Erythroblast (primary cell): ENCODE measurements around the gene HS1BP3.

Experiments used
- DNase-seq, 2 experiments: peaks; one replicate each; lab custom pipeline; 2025; lab: John Stamatoyannopoulos, UW
- GATA1 ChIP-seq: IDR thresholded peaks from 2 replicates; pipeline ENCODE4 v1.6.1; 2011; ENCODE audit warnings: low read depth, mild to moderate bottlenecking, control low read depth, low read length, moderate library complexity
- POLR2A ChIP-seq: IDR thresholded peaks from 2 replicates; pipeline ENCODE4 v1.6.1; 2011; ENCODE audit warnings: mild to moderate bottlenecking, low read length

HS1BP3 gene

DNA sequence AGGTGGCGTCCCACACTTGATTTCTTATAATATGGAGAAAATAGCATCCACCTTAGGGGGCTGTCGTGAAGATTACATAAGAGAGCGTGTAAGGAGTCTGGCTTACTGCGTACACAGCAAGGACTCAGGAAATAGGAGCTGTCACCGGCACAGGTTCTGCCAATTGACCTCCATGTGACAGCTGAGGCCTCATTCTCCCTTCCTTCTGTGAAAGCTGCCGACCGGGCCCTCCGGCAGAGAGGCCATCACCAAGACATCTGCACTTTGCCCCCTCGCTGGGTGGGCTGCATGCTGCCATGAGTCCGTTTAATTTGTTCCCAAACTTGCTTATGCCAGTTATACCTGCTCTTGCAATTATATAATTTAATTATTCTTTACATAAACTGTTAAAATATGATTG, 27.7 kb downstream of the HS1BP3 start:
- TF ChIP-seq POLR2A, result no peak
- TF ChIP-seq GATA1, result no peak

GRCh38 chr2:20622731-20623130, 28.2 kb downstream of the HS1BP3 start:
- TF ChIP-seq POLR2A (no peak), GATA1 (no peak)
- no peak for DNase-seq

More for the DNA sequence above, 27.7 kb downstream of the HS1BP3 start:
- no peak for DNase-seq

GRCh38 chr2:20622296-20622686, 28.6 kb downstream of the HS1BP3 start:
- TF ChIP-seq GATA1 (no peak), POLR2A (no peak)
- DNase-seq, result no peak

DNA sequence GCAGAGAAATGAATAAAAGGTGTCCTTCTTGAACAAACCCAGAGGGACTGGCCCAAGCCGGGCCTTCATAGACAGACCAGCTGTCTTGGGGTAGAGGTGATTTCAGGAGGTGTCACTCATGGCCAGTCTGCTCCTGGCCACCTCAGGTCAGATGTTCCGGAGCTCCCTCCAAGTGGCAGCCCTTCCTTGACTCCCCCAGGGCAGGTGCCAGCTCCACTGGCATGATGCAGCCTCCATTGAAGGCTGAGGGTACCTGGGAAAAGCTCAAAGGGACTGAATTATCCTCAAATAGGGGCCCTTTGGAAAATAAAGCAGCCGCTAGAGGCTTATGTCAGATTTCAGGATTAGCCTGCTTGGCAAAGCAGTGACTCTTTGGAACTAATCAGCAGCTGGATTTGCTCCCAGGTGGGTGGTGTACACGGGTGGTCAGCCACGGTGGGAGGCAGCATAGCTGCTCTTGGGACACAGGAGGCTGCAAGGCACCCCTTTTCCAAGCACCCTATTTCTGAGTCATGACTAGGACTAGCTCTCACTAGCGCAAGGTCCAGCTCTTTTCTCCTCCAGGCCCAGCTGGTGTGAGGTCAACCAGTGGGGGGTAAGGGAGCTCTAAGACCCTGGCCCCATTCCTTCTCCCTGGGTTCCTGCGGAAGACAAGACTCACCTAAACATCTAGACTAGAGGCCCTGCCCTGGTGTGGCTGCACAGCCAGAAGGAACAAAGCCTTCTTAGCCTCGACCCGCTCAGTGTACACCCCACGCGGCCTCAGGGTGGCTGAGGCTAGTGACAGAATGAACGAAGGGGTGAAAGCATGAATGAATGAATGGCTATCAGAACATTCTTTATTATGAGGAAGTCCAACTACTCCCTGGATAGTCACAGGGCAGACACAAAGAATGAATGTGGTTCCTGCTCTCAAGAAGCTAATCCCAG, 29.3 kb downstream of the HS1BP3 start:
- TF ChIP-seq GATA1, result no peak
- TF ChIP-seq POLR2A, result no peak
- DNase-seq, result no peak

- TF ChIP-seq POLR2A (no peak), GATA1 (no peak)
- no peak for DNase-seq
These were observed 30.1 kb downstream of the HS1BP3 start for GRCh38 chr2:20620696-20621365.

GRCh38 chr2:20620271-20620681, 30.6 kb downstream of the HS1BP3 start:
- no peak for DNase-seq
- TF ChIP-seq POLR2A, result no peak
- no peak for TF ChIP-seq GATA1

DNA sequence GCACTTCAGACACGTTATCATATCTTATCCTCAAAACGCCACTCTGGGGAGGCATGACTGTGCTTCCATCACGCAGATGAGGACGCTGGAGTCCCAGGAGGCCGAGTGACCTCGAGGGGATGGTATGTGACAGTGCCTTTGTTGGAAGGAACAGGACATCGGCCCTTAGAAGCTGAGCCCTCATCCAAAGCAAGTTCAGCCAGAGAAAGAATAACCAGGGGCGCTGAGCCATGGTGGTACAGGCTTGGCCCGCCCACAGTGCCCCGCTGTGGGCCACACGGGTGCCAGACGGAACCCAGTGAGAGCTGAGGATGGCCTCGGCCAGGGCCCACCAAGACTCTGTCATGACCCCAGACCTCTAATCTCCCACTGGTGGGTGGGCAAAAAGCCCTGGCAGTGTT, 31.3 kb downstream of the HS1BP3 start:
- no peak for TF ChIP-seq POLR2A
- TF ChIP-seq GATA1, result no peak
- no peak for DNase-seq

GRCh38 chr2:20618886-20619521, 31.9 kb downstream of the HS1BP3 start:
- no peak for DNase-seq
- TF ChIP-seq POLR2A (no peak), GATA1 (no peak)

GRCh38 chr2:20618468-20618885, 32.4 kb downstream of the HS1BP3 start:
- DNase-seq, result no peak
- TF ChIP-seq POLR2A, result no peak
- no peak for TF ChIP-seq GATA1

- DNase-seq, result peak; percentile 38 to 68
- TF ChIP-seq POLR2A (no peak), GATA1 (no peak)
These were observed 32.9 kb downstream of the HS1BP3 start for GRCh38 chr2:20617892-20618467.

DNA sequence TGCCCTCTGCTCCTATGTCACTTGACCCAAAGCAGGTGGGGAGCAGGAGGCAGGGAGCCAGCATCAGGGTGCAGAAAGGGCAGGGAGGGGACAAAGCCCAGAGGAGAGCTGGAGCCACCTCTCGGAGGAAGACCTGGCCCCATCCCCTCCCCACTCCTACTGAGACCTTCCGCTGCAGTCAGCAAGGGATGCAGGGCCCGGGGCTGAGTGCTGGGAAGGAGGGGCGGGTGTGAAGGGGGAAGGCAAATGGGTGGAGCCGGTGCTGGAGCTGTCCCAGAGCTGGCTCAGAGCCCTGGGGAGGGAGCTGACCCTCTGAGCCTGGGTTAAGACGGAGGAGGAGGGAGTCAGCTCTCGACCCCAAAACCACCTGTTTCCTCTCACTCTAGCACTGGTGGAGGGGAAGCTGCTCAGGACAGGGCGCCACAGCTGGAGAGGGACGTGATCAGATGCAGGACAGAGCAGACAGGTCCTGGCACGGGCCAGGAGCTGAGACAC, 33.8 kb downstream of the HS1BP3 start:
- TF ChIP-seq GATA1, result no peak
- TF ChIP-seq POLR2A, result no peak

GRCh38 chr2:20616341-20616871, 34.5 kb downstream of the HS1BP3 start:
- TF ChIP-seq GATA1, result no peak
- TF ChIP-seq POLR2A, result no peak
- no peak for DNase-seq

More for the DNA sequence above, 33.8 kb downstream of the HS1BP3 start:
- DNase-seq, result no peak

DNA sequence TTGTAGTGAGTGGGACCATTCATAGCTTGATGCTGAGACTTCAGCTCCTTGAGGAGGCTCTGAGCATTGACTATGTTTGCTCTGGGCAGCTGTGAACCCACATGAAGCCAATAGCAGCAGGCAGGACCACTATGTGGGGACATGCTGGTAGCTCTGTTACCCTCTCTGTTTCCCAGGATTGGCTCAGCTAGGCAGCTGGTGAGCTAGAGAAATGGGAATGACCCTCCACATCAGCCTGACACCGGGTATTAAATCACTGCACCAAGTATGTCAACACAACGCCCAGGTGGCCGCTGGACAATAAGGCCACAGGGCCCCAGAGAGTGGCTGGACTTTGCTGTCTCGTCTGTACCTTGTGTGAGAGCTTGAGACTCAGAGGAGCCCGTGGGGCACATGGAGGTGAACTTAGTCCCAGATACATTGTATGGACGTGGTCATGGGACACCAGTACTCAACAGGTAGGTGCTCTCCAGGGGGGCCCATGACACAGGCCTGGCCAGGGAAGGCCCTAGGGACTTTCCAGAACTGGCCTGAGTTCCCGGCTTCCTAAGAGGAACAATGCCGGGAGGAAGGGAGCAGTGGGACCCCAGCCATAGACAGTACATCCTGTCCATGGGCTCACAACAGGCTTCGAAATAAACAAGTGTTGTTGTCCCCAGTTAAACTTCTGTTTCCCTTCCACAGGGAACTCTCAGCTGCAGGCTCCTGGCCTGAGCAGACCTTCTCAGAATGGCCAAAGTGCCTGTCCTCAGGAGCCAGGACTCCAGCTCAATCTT, 35.2 kb downstream of the HS1BP3 start:
- no peak for TF ChIP-seq GATA1
- TF ChIP-seq POLR2A, result no peak
- DNase-seq, result no peak
